Vagina (tissue), 2 donors: ENCODE data around the gene NQO1.
A peak's percentile ranks its signal among the peaks of the same experiment; 100 is the strongest.

Experiments
- CTCF ChIP-seq, 3 experiments: fragments of 450-650 bp in 2 of 3; fragments of 200-600 bp in 1 of 3; sonication (generic) in 1 of 3; IDR thresholded peaks; one replicate each; pipeline ENCODE4 v1.5.1; 2017 to 2019; ENCODE audit warnings: antibody characterized with exemption in 3 of 3, mild to moderate bottlenecking in 2 of 3, moderate library complexity in 2 of 3
- POLR2A ChIP-seq, 2 donors: fragments of 450-650 bp; IDR thresholded peaks; one replicate each; pipeline ENCODE4 v1.6.1; 2017; ENCODE audit warnings: antibody characterized with exemption in 2 of 2, mild to moderate bottlenecking in 2 of 2, moderate library complexity in 2 of 2
- POLR2AphosphoS5 ChIP-seq, 2 donors: sonication (generic); formaldehyde crosslinking; IDR thresholded peaks; one replicate each; pipeline ENCODE4 v1.9.0; 2017; ENCODE audit warnings: antibody characterized with exemption in 2 of 2, mild to moderate bottlenecking in 2 of 2, low read depth in 1 of 2; ENCODE audit not compliant: insufficient read depth in 1 of 2

- TF ChIP-seq POLR2A (IDR thresholded peaks at IDR 0.05) (no peak), POLR2AphosphoS5 (IDR thresholded peaks at IDR 0.05; ENCODE audit: insufficient read depth in 1 of 2, low read depth in 1 of 2) (peak; percentile 86 to 89), CTCF (IDR thresholded peaks at IDR 0.05) (peak; percentile 96 to 99 (median 97))
Observed at GRCh38 chr16:69754469-69755310, 28.3 kb upstream of the NQO1 start, which contains the start of gene NOB1.
